Thoracic aorta (tissue), 2 donors: Measurements from ENCODE around the gene MRPS2. TPM values are rescaled to one million over a fixed set of nuclear protein-coding genes. Genes with fewer than 3 reads are reported as not detected.

ENCODE experiments used
- ATAC-seq: fragments of 150-250 bp; one replicate; pipeline ENCODE4 v1.8.0; 2017; ENCODE audit warnings: low read depth; ENCODE audit not compliant: insufficient number of reproducible peaks, low FRiP score
- DNase-seq: peaks from one replicate; pipeline ENCODE4 v3.0.0-alpha.2; 2020; ENCODE audit warnings: low spot score
- H3K27ac ChIP-seq, 2 donors: fragments of 200-600 bp; sonication (generic); 1 replicate in 1 of 2; 2 replicates in 1 of 2; pipeline ENCODE4 v1.5.1; 2016; ENCODE audit warnings: mild to moderate bottlenecking in 2 of 2, moderate library complexity in 2 of 2
- H3K27me3 ChIP-seq: fragments of 200-600 bp; sonication (generic); replicated peaks from 2 replicates; pipeline ENCODE4 v1.6.0; 2016; ENCODE audit warnings: mild to moderate bottlenecking; ENCODE audit not compliant: insufficient read depth
- H3K36me3 ChIP-seq: fragments of 200-600 bp; sonication (generic); one replicate; pipeline ENCODE4 v1.5.1; 2016
- H3K4me1 ChIP-seq, 2 donors: fragments of 200-600 bp; sonication (generic); 1 replicate in 1 of 2; 2 replicates in 1 of 2; pipeline versions ENCODE4 v1.5.1 to v1.6.0; 2016; ENCODE audit warnings: low read depth in 2 of 2, mild to moderate bottlenecking in 1 of 2; ENCODE audit not compliant: control insufficient read depth in 1 of 2
- H3K4me3 ChIP-seq: fragments of 200-600 bp; sonication (generic); 2 replicates; pipeline ENCODE4 v1.5.1; 2016; ENCODE audit warnings: mild to moderate bottlenecking
- H3K9me3 ChIP-seq: fragments of 200-600 bp; sonication (generic); 2 replicates; pipeline ENCODE4 v1.5.1; 2016
- CTCF ChIP-seq: fragments of 200-600 bp; sonication (generic); IDR thresholded peaks from one replicate; pipeline ENCODE4 v1.5.1; 2019; ENCODE audit warnings: antibody characterized with exemption
- total RNA-seq, 2 donors: library from RNA; depleted of rRNA; stranded (reverse); fragments of >200 nt; gene quantifications; one replicate each; pipeline versions ENCODE4 v1.1.0 to v1.2.3, GENCODE V29; 2016

Gene MRPS2
- total RNA-seq, 2 donors from 2014 or later = 31.5 to 32.2 TPM

DNA sequence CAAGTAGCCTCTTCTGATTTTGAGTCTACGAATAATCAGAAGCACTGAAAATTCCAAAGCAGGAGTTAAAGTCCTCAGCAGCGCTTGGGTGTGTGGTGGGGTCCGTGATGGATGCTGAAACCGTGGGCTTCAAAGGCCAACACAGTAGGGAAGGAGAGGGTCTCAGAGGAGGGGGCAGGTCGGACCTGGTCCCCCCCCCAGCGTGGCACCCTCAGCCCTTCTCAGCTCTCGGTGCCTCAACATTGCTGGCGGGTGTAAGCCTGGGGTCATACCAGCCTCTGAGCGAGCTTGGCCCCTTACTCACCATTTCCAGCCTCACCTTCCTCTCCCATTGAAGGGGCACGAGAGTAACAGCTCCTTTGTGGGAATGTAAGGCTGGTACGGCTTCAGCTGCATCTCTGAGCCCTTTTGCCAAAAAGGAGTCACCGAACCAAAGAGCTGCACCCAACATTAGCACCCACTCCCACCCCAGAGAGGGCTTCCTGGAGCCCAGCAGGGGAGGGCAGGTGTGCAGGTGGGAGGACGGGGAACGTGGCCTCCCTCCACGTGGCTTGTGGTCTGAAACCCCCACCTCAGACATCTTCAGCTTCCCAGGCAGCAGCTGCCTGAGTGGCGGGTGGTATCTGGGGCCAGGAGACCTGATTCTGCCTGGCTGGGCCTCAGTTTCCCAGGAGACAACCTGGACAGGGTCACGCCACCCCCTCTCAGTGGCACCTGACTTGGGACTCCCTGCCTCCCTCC is 14.0 kb downstream of the MRPS2 start:
- no peaks in the 10 kb centered on the region for H3K4me1 ChIP-seq
- no peak overlapping the region for H3K4me3 ChIP-seq
- no peaks in the 10 kb centered on the region for H3K9me3 ChIP-seq
- DNase-seq (no peak), ATAC-seq (no peak)
- no peak overlapping the region for H3K27ac ChIP-seq
- H3K36me3 ChIP-seq = no peaks in the 10 kb centered on the region
- H3K27me3 ChIP-seq = no peaks in the 10 kb centered on the region
- no peak for TF ChIP-seq CTCF

GRCh38 chr9:135515083-135515951 is 14.8 kb downstream of the MRPS2 start:
- ATAC-seq = no peak

GRCh38 chr9:135516132-135516860 is 15.8 kb downstream of the MRPS2 start:
- no peaks in the 10 kb centered on the region for H3K27me3 ChIP-seq
- no peak for ATAC-seq
- no peaks in the 10 kb centered on the region for H3K4me1 ChIP-seq
- H3K27ac ChIP-seq = no peak overlapping the region
- no peaks in the 10 kb centered on the region for H3K9me3 ChIP-seq
- no peak overlapping the region for H3K4me3 ChIP-seq
- no peaks in the 10 kb centered on the region for H3K36me3 ChIP-seq
- no peak for DNase-seq
- TF ChIP-seq CTCF = no peak

More at GRCh38 chr9:135515083-135515951, 14.8 kb downstream of the MRPS2 start:
- H3K36me3 ChIP-seq = no peaks in the 10 kb centered on the region
- no peaks in the 10 kb centered on the region for H3K27me3 ChIP-seq
- H3K4me3 ChIP-seq = no peak overlapping the region
- no peak for TF ChIP-seq CTCF
- no peaks in the 10 kb centered on the region for H3K9me3 ChIP-seq
- no peak for DNase-seq
- H3K4me1 ChIP-seq = no peaks in the 10 kb centered on the region
- no peak overlapping the region for H3K27ac ChIP-seq

- no peaks in the 10 kb centered on the region for H3K9me3 ChIP-seq
- H3K36me3 ChIP-seq = no peaks in the 10 kb centered on the region
- no peak for TF ChIP-seq CTCF
- H3K4me1 ChIP-seq = no peaks in the 10 kb centered on the region
- ATAC-seq (no peak), DNase-seq (no peak)
- H3K4me3 ChIP-seq = no peak overlapping the region
- H3K27me3 ChIP-seq = no peaks in the 10 kb centered on the region
- no peak overlapping the region for H3K27ac ChIP-seq
Observed at GRCh38 chr9:135517407-135517822, 16.9 kb downstream of the MRPS2 start.
